HG03558 (cell line): Measurements from ENCODE around the gene ZNF41.

Experiments used
- ATAC-seq: cut with Tn5 transposase; IDR thresholded peaks from one replicate; pipeline ENCODE4 v1.9.1; 2021; ENCODE audit warnings: moderate number of reproducible peaks; ENCODE audit not compliant: unreplicated experiment; ENCODE audit errors: extremely low read depth

The ZNF41 gene

GRCh38 chrX:47420265-47420664, 62.8 kb downstream of the ZNF41 start:
- no peak for ATAC-seq

DNA sequence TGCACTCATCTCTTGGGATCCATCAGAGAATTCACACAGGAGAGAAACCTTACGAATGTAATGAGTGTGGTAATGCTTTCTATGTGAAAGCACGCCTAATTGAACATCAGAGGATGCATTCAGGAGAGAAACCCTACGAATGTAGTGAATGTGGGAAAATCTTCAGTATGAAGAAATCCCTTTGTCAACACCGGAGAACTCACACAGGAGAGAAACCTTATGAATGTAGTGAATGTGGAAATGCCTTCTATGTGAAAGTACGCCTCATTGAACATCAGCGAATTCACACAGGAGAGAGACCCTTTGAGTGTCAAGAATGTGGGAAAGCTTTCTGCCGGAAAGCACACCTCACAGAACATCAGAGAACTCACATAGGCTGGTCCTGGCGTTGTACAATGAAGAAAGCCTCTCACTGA, 69.8 kb downstream of the ZNF41 start:
- no peak for ATAC-seq
